Keratinocyte (primary cell): ENCODE results near the gene GPATCH1.
"Not testable (repeated sequence)": the region's sequence is repeated elsewhere in the genome, so short reads cannot be mapped to it uniquely, and the experiment has no call there.

Source experiments
- EZH2 ChIP-seq: IDR thresholded peaks from one replicate; pipeline ENCODE4 v1.6.1; 2012; ENCODE audit warnings: inconsistent platforms, mild to moderate bottlenecking, low read length, moderate library complexity
- TF ChIP-seq, protein P1 (sequence below), 3 experiments: IDR thresholded peaks in 1 of 3; conservative IDR thresholded peaks in 1 of 3; optimal IDR thresholded peaks in 1 of 3; 2 replicates in 2 of 3; 3 replicates in 1 of 3; pipeline versions ENCODE3 to v1.5.1; 2011; ENCODE audit warnings: low read length in 3 of 3, mild to moderate bottlenecking in 3 of 3, moderate library complexity in 2 of 3, control low read depth in 1 of 3, inconsistent platforms in 1 of 3; ENCODE audit not compliant: insufficient read depth in 2 of 3; ENCODE audit errors: extremely low read depth in 1 of 3

DNA sequence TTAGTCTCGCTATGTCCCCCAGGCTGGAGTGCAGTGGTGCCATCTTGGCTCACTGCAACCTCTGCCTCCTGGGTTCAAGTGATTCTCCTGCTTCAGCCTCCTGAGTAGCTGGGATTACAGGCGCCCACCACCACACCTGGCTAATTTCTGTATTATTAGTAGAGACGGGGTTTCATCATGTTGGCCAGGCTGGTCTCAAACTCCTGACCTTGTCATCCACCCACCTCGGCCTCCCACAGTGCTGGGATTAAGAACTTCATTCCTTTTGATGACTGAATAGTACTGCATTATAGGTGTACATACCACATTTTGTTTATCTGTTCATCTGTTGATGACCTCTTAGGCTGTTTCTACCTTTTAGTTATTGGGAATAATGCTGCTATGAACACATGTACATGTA is 71.6 kb downstream of the GPATCH1 start:
- not testable (repeated sequence) for TF ChIP-seq EZH2
- TF ChIP-seq, protein P1, sequence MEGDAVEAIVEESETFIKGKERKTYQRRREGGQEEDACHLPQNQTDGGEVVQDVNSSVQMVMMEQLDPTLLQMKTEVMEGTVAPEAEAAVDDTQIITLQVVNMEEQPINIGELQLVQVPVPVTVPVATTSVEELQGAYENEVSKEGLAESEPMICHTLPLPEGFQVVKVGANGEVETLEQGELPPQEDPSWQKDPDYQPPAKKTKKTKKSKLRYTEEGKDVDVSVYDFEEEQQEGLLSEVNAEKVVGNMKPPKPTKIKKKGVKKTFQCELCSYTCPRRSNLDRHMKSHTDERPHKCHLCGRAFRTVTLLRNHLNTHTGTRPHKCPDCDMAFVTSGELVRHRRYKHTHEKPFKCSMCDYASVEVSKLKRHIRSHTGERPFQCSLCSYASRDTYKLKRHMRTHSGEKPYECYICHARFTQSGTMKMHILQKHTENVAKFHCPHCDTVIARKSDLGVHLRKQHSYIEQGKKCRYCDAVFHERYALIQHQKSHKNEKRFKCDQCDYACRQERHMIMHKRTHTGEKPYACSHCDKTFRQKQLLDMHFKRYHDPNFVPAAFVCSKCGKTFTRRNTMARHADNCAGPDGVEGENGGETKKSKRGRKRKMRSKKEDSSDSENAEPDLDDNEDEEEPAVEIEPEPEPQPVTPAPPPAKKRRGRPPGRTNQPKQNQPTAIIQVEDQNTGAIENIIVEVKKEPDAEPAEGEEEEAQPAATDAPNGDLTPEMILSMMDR (optimal IDR thresholded peaks at IDR 0.05 in 1 of 3, IDR thresholded peaks at IDR 0.05 in 1 of 3, conservative IDR thresholded peaks at IDR 0.05 in 1 of 3; ENCODE audit: extremely low read depth in 1 of 3, insufficient read depth in 2 of 3, low read length in 3 of 3), result not testable (repeated sequence)
